Endothelial cell of umbilical vein (primary cell): ENCODE measurements around the gene CFAP161. TPM values are rescaled to one million over a fixed set of nuclear protein-coding genes. Genes with fewer than 3 reads are reported as not detected.

ENCODE experiments used
- BruUV-seq: library from RNA; stranded (reverse); fragments of 400-500 nt; replicated peaks from 2 replicates; lab custom pipeline; 2021; lab: Mats Ljungman, UMichigan
- CTCF ChIA-PET: fragments of 300-600, 350-600 bp; sonication (Branson Sonifier 250); formaldehyde crosslinking; loops from one replicate; lab custom pipeline; 2021; ENCODE audit warnings: antibody characterized with exemption, inconsistent platforms; lab: Charles Lee
- POLR2A ChIA-PET: fragments of 300-600, 350-600 bp; sonication (Branson Sonifier 250); formaldehyde crosslinking; loops from one replicate; lab custom pipeline; 2021; ENCODE audit warnings: antibody characterized with exemption, inconsistent platforms; lab: Charles Lee
- DNase-seq: peaks from one replicate; pipeline ENCODE4 v3.0.0-alpha.2; 2011; ENCODE audit warnings: low read depth, low spot score
- FAIRE-seq: peaks from 2 replicates; lab custom pipeline; 2011; peaks lifted over from hg19 to GRCh38; lab: Jason Lieb, UNC
- H2AFZ ChIP-seq: 2 replicates; pipeline ENCODE4 v1.6.0; 2012; ENCODE audit warnings: low read depth, low read length, control low read depth, inconsistent platforms
- H3K27ac ChIP-seq: 2 replicates; pipeline ENCODE4 v1.5.1; 2011; ENCODE audit warnings: low read depth, mild to moderate bottlenecking, control low read depth, low read length, moderate library complexity; ENCODE audit not compliant: insufficient read depth
- H3K27me3 ChIP-seq, 2 experiments: 2 replicates each; pipeline versions ENCODE4 v1.6.0 to v1.6.1; 2011; ENCODE audit warnings: low read length in 2 of 2, mixed read lengths in 1 of 2; ENCODE audit not compliant: control insufficient read depth in 2 of 2, insufficient read depth in 2 of 2
- H3K36me3 ChIP-seq, 2 experiments: 2 replicates in 1 of 2; 3 replicates in 1 of 2; pipeline ENCODE4 v1.5.1; 2011; ENCODE audit warnings: low read length in 2 of 2, mild to moderate bottlenecking in 1 of 2, moderate library complexity in 1 of 2; ENCODE audit not compliant: control insufficient read depth in 2 of 2, insufficient read depth in 2 of 2; ENCODE audit errors: extremely low read depth in 1 of 2
- H3K4me1 ChIP-seq: 3 replicates; pipeline ENCODE4 v1.5.1; 2011; ENCODE audit warnings: mild to moderate bottlenecking, low read length; ENCODE audit not compliant: control insufficient read depth, insufficient read depth; ENCODE audit errors: extremely low read depth
- H3K4me2 ChIP-seq: 2 replicates; pipeline ENCODE4 v1.6.1; 2011; ENCODE audit warnings: low read length, control low read depth, mixed read lengths; ENCODE audit not compliant: insufficient read depth
- H3K4me3 ChIP-seq, 3 experiments: fragments of 200-600 bp in 1 of 3; sonication (generic), shearing (Covaris generic) in 1 of 3; replicated peaks in 1 of 3; 2 replicates each; pipeline ENCODE4 v1.5.1; 2011 to 2016; ENCODE audit warnings: control low read depth in 3 of 3, low read length in 3 of 3, mild to moderate bottlenecking in 2 of 3, inconsistent platforms in 1 of 3, low read depth in 1 of 3, moderate library complexity in 1 of 3; ENCODE audit not compliant: insufficient read depth in 1 of 3
- H3K79me2 ChIP-seq: 2 replicates; pipeline ENCODE4 v1.6.0; 2012; ENCODE audit warnings: low read length, inconsistent platforms; ENCODE audit not compliant: control insufficient read depth, insufficient read depth
- H3K9ac ChIP-seq: replicated peaks from 2 replicates; pipeline ENCODE3; 2011; ENCODE audit warnings: low read length, control low read depth; ENCODE audit not compliant: insufficient read depth; ENCODE audit errors: extremely low read depth
- H3K9me1 ChIP-seq: replicated peaks from 3 replicates; pipeline ENCODE4 v1.6.0; 2011; ENCODE audit warnings: mild to moderate bottlenecking, low read length; ENCODE audit not compliant: control insufficient read depth, insufficient read depth; ENCODE audit errors: extremely low read depth
- H3K9me3 ChIP-seq: replicated peaks from 2 replicates; pipeline ENCODE4 v1.5.1; 2012; ENCODE audit warnings: low read length, inconsistent platforms; ENCODE audit not compliant: control insufficient read depth, insufficient read depth
- H4K20me1 ChIP-seq: replicated peaks from 2 replicates; pipeline ENCODE3; 2011; ENCODE audit warnings: mild to moderate bottlenecking, low read length; ENCODE audit not compliant: control insufficient read depth, insufficient read depth; ENCODE audit errors: extremely low read depth
- EZH2 ChIP-seq: IDR thresholded peaks from 2 replicates; pipeline ENCODE4 v1.6.1; 2012; ENCODE audit warnings: borderline replicate concordance, low read depth, mild to moderate bottlenecking, moderate library complexity, low read length, inconsistent platforms; ENCODE audit not compliant: severe bottlenecking
- FOS ChIP-seq: IDR thresholded peaks from 2 replicates; pipeline ENCODE4 v1.6.1; 2011; ENCODE audit warnings: mild to moderate bottlenecking, low read length, moderate library complexity, borderline replicate concordance; ENCODE audit not compliant: insufficient read depth
- GATA2 ChIP-seq: IDR thresholded peaks from 2 replicates; pipeline ENCODE4 v1.7.0; 2011; ENCODE audit warnings: low read depth, mild to moderate bottlenecking, moderate library complexity, mixed read lengths, low read length; ENCODE audit not compliant: insufficient read length, insufficient read depth
- JUN ChIP-seq: IDR thresholded peaks from 2 replicates; pipeline ENCODE4 v1.6.1; 2011; ENCODE audit warnings: borderline replicate concordance, low read depth; ENCODE audit not compliant: insufficient read length, insufficient read depth
- MYC ChIP-seq: IDR thresholded peaks from one replicate; pipeline ENCODE4 v1.6.1; 2011; ENCODE audit warnings: mild to moderate bottlenecking, low read depth, low read length
- POLR2A ChIP-seq: IDR thresholded peaks from 2 replicates; pipeline ENCODE4 v1.6.1; 2012; ENCODE audit warnings: low read depth, mild to moderate bottlenecking, control low read depth, low read length
- POLR2AphosphoS5 ChIP-seq: IDR thresholded peaks from 2 replicates; pipeline ENCODE4 v1.6.1; 2012; ENCODE audit warnings: low read depth, mild to moderate bottlenecking, control low read depth, low read length, moderate library complexity; ENCODE audit not compliant: insufficient read depth
- dilution Hi-C: fragments of 300-500 bp; cut with MboI; formaldehyde crosslinking; loops from one replicate; pipeline ENCODE4 v1.15.0; 2019; ENCODE audit warnings: low sequenced_read_pairs; ENCODE audit not compliant: extremely low pct_ligation_motif_present
- intact Hi-C: fragments of 100-400 bp; cut with micrococcal nuclease; formaldehyde crosslinking; loops from one replicate; pipeline ENCODE4 v1.10.0; 2022
- polyA plus RNA-seq, 4 experiments: library from polyadenylated mRNA; depleted of rRNA in 3 of 4; stranded (reverse) in 3 of 4; unstranded in 1 of 4; fragments of >200 nt; gene quantifications; 2 replicates each; pipeline versions ENCODE4 v1.2.1 to v1.2.3, GENCODE V29; 2011 to 2012; ENCODE audit warnings: missing spikeins in 1 of 4
- total RNA-seq: library from RNA; stranded (reverse); gene quantifications from 2 replicates; pipeline ENCODE4 v1.2.3, GENCODE V29; 2021
- TF ChIP-seq, protein P1 (sequence below), 2 donors: IDR thresholded peaks; 1 replicate in 1 of 2; 2 replicates in 1 of 2; pipeline ENCODE4 v1.5.1; 2011; ENCODE audit warnings: low read length in 2 of 2, mild to moderate bottlenecking in 2 of 2, moderate library complexity in 2 of 2, control low read depth in 1 of 2, inconsistent platforms in 1 of 2, low read depth in 1 of 2; ENCODE audit not compliant: insufficient read depth in 1 of 2; ENCODE audit errors: extremely low read depth in 1 of 2
- TF ChIP-seq, protein P2 (sequence below): IDR thresholded peaks from 2 replicates; pipeline ENCODE4 v1.6.1; 2011; ENCODE audit not compliant: insufficient read depth, insufficient read length

Gene CFAP161
- total and polyA plus RNA-seq, 2 donors (not counting 3 experiments of a cell fraction or from before 2014, with no cell fraction given), result 0.08 TPM; not detected in 1

DNA sequence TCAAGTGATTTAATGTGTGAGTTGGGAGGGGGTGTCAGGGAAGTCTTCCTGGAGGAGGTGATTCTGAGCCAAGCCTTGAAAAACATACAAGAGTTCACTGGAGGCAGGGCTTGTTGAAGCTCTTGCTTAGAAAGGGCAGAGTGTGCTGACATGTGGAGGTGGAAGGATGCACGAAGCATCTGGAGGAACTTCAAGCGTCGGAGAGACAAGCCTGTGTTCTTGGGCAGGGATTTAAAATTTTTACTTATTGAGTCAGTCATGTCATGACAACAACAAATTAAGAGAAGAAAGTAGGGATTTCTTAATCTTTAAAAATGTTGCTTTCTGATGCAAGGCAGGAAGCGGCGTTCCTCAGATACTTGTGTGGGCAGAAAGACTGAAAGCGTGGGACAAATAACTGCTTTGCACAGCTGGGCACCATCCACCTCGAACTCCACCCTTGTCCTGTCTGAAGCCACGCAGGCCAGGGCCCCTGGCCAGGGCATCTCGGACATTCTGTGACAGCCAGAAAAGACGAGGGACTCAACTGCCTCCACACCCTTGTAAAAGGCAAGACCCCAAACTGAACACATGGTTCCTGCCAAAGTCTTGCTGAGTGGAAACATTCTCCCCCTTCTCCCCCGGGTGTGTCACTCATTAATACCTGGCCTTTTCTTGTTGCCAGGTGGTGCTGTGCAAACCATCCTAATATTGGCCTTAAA lies 55.7 kb downstream of the CFAP161 start:
- FAIRE-seq (no peak), DNase-seq (no peak)
- Histone ChIP-seq H3K27me3 (no peaks in the 10 kb centered on the region), H3K36me3 (no peaks in the 10 kb centered on the region), H3K9me1 (no peaks in the 10 kb centered on the region), H3K4me3 (no peak overlapping the region), H3K9me3 (no peaks in the 10 kb centered on the region), H3K79me2 (no peaks in the 10 kb centered on the region), H4K20me1 (no peaks in the 10 kb centered on the region), H3K9ac (no peak overlapping the region), H2AFZ (no peak overlapping the region), H3K27ac (no peak overlapping the region), H3K4me2 (no peak overlapping the region), H3K4me1 (no peaks in the 10 kb centered on the region)
- POLR2A ChIA-PET, result no interaction called here
- TF ChIP-seq MYC, result no peak
- no peak for TF ChIP-seq GATA2
- TF ChIP-seq EZH2, result no peak
- TF ChIP-seq, protein P1, sequence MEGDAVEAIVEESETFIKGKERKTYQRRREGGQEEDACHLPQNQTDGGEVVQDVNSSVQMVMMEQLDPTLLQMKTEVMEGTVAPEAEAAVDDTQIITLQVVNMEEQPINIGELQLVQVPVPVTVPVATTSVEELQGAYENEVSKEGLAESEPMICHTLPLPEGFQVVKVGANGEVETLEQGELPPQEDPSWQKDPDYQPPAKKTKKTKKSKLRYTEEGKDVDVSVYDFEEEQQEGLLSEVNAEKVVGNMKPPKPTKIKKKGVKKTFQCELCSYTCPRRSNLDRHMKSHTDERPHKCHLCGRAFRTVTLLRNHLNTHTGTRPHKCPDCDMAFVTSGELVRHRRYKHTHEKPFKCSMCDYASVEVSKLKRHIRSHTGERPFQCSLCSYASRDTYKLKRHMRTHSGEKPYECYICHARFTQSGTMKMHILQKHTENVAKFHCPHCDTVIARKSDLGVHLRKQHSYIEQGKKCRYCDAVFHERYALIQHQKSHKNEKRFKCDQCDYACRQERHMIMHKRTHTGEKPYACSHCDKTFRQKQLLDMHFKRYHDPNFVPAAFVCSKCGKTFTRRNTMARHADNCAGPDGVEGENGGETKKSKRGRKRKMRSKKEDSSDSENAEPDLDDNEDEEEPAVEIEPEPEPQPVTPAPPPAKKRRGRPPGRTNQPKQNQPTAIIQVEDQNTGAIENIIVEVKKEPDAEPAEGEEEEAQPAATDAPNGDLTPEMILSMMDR (IDR thresholded peaks at IDR 0.05; ENCODE audit: extremely low read depth in 1 of 2, insufficient read depth in 1 of 2, low read depth in 1 of 2, low read length in 2 of 2), result no peak
- TF ChIP-seq FOS, result no peak
- TF ChIP-seq POLR2A, result no peak
- TF ChIP-seq, protein P2, sequence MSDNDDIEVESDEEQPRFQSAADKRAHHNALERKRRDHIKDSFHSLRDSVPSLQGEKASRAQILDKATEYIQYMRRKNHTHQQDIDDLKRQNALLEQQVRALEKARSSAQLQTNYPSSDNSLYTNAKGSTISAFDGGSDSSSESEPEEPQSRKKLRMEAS, result no peak
- TF ChIP-seq JUN, result no peak
- TF ChIP-seq POLR2AphosphoS5, result no peak
- CTCF ChIA-PET, result no interaction called here
- dilution Hi-C loops (no loop called here), intact Hi-C loops (no loop called here)
- no TSS peak for BruUV-seq
